GM21423 (cell line): ENCODE results near the gene ITGAX.
"Not testable (repeated sequence)": the region's sequence is repeated elsewhere in the genome, so short reads cannot be mapped to it uniquely, and the experiment has no call there.

Source experiments
- ATAC-seq: cut with Tn5 transposase; IDR thresholded peaks from one replicate; pipeline ENCODE4 v1.9.1; 2021; ENCODE audit warnings: mild to moderate bottlenecking, moderate library complexity; ENCODE audit not compliant: unreplicated experiment

Gene ITGAX

GRCh38 chr16:31404353-31405064 is 49.5 kb downstream of the ITGAX start:
- ATAC-seq: no peak

GRCh38 chr16:31407406-31407805 is 52.4 kb downstream of the ITGAX start:
- no peak for ATAC-seq

DNA sequence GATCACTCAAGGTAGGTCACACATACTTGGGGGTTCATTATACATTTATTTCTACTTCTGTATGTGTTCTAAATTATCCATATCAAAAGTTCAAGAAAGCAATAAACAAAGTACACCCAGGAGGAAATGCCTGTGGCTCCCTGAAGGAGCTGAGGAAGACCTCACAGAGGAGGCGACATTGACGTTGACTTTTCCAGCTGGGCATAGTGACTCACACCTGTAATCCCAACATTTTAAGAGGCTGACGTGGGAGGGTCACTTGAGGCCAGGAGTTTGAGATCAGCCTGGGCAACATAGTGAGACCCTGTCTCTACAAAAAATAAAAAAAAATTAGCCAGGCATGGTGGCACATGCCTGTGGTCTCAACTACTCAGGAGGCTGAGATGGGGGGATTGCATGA is 54.5 kb downstream of the ITGAX start:
- ATAC-seq: no peak

- ATAC-seq: no peak
Observed at GRCh38 chr16:31410082-31410481, 55.1 kb downstream of the ITGAX start.

DNA sequence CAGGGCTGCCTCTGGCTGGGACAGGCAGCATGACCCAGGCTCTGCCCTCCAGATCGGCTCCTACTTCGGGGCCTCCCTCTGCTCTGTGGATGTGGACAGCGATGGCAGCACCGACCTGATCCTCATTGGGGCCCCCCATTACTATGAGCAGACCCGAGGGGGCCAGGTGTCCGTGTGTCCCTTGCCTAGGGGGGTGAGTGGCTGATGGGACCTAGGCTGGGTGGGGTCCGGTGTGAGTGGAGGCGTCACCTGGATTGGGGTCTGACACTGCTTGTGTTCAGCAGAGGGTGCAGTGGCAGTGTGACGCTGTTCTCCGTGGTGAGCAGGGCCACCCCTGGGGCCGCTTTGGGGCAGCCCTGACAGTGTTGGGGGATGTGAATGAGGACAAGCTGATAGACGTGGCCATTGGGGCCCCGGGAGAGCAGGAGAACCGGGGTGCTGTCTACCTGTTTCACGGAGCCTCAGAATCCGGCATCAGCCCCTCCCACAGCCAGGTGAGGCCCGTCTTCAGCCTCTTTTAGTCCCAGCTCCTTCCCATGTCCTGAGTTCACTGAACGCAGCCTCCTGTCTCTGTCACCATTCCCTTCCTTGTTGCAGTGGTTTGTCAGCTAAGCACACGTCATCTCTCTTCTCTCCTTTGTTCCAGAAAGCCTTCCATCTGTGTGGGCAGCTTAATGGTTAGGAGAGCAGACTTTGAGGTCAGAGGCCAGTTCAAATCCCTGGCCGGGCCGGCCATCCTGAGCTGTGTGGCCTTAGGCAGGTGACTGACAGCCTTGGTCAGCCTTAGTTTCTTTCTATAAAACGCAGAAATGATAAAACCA is 56.3 kb downstream of the ITGAX start:
- no peak for ATAC-seq

DNA sequence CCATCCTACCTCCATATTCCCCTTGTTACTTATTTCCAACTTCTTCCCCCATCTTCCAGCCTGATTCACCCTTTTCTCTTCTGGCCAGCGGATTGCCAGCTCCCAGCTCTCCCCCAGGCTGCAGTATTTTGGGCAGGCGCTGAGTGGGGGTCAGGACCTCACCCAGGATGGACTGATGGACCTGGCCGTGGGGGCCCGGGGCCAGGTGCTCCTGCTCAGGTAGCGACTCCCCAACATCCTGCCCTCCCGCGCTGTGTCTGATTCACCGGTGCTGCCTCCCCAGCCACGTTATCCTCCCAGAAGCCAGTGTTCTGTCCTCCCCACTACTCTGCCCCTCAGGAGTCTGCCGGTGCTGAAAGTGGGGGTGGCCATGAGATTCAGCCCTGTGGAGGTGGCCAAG is 57.8 kb downstream of the ITGAX start:
- ATAC-seq: no peak

DNA sequence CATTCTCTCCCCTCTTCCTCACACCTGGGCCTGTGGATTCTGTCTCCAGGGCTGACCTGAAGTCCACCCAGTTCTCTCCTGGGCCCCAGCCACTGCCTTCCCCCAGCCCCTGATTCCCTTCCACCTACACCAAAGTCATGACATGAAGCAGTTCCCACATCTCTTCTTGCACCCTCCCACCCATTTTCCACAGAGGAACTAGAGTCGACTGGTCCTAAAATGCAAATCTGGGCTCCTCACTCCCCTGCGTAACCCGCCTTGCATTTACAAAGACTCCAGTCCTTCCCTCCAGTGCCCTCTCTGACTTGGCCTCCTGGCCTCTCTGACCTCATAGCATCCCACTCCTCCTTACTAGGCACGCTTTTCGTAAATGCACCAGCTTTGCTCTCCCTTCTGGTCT is 58.4 kb downstream of the ITGAX start:
- no peak for ATAC-seq

DNA sequence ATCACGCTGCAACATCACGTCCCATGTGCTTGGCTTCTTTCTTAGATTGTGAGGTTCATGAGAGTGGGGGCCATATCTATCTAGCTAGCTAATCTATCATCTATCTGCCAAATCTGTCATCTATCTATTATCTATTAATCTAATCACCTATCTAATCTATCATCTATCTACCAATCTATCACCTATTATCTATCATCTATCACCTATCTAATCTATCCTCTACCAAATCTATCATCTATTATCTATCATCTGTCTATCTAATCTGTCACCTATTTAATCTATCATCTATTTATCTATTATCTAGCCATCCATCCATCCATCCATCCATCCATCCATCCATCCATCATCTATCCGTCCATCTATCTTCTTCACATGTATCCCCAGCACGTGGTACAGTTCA is 59.0 kb downstream of the ITGAX start:
- no peak for ATAC-seq

GRCh38 chr16:31414706-31415105 is 59.7 kb downstream of the ITGAX start:
- no peak for ATAC-seq

GRCh38 chr16:31416371-31416770 is 61.4 kb downstream of the ITGAX start:
- no peak for ATAC-seq

- ATAC-seq: not testable (repeated sequence)
Observed at GRCh38 chr16:31417036-31417435, 62.1 kb downstream of the ITGAX start.

DNA sequence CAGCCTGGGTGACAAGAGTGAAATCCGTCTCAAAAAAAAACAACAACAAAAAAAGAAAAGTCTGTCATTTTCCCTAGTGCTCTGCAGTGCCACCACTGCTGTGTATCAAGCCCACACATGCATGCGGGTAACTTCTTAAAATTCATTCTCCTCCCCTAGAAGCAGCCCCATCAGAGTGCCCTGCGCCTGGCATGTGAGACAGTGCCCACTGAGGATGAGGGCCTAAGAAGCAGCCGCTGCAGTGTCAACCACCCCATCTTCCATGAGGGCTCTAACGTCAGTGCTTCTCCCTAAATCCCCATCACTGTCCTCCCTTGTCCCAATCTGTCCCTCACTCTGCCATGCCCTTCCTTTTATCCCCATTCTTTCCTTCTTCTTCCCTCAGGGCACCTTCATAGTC is 62.9 kb downstream of the ITGAX start:
- ATAC-seq: no peak

DNA sequence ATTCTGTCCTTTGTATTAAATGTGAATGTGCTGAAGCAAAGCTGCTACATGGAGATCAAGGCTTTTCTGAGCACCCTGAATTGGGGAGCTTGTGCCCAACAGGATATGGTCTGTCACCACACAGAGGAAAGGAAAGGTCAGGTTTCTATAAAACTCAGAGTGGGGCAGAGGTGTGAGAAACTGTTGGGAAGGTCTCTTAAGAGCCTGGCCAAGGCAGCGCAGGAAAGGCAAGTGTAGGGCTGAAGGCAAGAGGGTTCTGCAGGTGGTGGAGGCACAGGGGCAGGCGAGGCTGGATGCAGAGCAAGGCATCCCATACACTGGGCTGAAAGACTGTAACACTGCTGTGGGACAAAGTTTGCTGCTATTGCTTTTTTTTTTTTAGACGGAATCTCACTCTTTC is 65.1 kb downstream of the ITGAX start:
- no peak for ATAC-seq

GRCh38 chr16:31421587-31421986 is 66.6 kb downstream of the ITGAX start:
- ATAC-seq: no peak

- ATAC-seq: no peak
Observed at GRCh38 chr16:31423241-31423640, 68.3 kb downstream of the ITGAX start.

DNA sequence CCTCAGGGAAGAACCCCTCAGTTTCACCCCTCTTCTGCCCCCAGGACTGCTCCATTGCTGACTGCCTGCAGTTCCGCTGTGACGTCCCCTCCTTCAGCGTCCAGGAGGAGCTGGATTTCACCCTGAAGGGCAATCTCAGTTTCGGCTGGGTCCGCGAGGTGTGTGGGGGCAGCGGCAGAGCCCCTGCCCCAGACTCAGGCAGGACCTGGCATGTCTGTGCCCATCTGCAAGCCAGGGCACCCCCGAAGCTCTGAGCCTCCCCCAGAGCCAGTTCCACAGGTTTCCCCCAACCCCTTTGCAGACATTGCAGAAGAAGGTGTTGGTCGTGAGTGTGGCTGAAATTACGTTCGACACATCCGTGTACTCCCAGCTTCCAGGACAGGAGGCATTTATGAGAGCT is 68.8 kb downstream of the ITGAX start:
- ATAC-seq: no peak

- no peak for ATAC-seq
Observed at GRCh38 chr16:31427441-31428278, 72.7 kb downstream of the ITGAX start.

DNA sequence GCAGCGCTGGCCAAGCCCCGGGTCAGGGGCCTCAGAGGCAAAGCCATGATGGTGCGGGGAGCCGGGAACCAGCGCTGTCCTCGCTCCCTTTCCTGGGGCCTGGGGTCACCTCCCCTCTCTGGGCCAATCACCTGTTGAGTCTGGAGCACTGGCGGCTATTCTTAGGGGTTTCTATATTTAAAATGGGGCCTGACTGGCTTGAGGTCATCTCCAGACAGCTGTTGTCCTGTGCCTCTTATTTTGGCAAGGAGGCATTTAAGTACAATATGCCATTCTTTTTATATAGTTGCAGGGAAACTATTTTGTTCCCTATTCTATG is 73.3 kb downstream of the ITGAX start, which contains the start of gene COX6A2:
COX6A2 (minus strand) TSS at position 82 of the 319 bp plus-strand sequence; CDS start at position 47, 35 bp downstream.
- ATAC-seq: no peak

- ATAC-seq: no peak
Observed at GRCh38 chr16:31428638-31429247, 73.8 kb downstream of the ITGAX start.

DNA sequence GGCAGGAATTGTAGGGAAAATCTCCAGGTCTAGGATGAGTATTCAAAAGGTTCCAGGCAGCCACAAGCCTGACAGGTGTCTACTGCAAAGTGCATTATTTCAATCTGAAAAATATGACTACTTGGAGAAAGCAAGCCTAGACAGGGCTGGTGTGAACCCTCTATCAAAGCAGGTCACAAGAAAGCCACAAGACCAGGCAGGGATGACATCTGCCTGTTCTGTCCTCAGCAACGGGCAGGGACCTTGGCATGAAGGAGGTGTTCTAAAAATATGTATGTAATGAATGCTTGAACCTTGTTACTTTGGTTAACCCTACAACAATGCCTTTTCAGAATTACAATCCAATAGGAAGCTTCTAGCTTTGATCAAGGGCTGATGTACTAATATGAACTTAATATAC is 74.3 kb downstream of the ITGAX start:
- no peak for ATAC-seq

GRCh38 chr16:31429796-31430195 is 74.8 kb downstream of the ITGAX start:
- ATAC-seq: no peak
